Neural cell (in vitro differentiated cells): ENCODE measurements around the gene PCDH1. TPM values are rescaled to one million over a fixed set of nuclear protein-coding genes. Genes with fewer than 3 reads are reported as not detected.

Experiments
- H2AFZ ChIP-seq: fragments of 200-600, 300-800 bp; sonication (generic), shearing (Covaris generic); 2 replicates; pipeline ENCODE4 v1.6.0; 2014; ENCODE audit warnings: low read depth, mild to moderate bottlenecking, antibody characterized with exemption, low read length, moderate library complexity
- H3F3A ChIP-seq: fragments of 200-600 bp; shearing (Covaris generic); 2 replicates; pipeline ENCODE4 v1.6.1; 2016; ENCODE audit warnings: mild to moderate bottlenecking, moderate library complexity, mixed read lengths, antibody characterized with exemption, low read length; ENCODE audit not compliant: insufficient read depth, poor library complexity, severe bottlenecking
- H3K27ac ChIP-seq: fragments of 200-600, 300-800 bp; sonication (generic), shearing (Covaris generic); 2 replicates; pipeline ENCODE4 v1.5.1; 2014; ENCODE audit warnings: mild to moderate bottlenecking, low read length, moderate library complexity
- H3K27me3 ChIP-seq: fragments of 300-800, 200-600 bp; sonication (generic), shearing (Covaris generic); 2 replicates; pipeline ENCODE4 v1.6.0; 2014; ENCODE audit warnings: mild to moderate bottlenecking, low read depth, low read length, moderate library complexity; ENCODE audit not compliant: insufficient read depth
- H3K36me3 ChIP-seq: fragments of 300-800, 200-600 bp; sonication (generic), shearing (Covaris generic); 2 replicates; pipeline ENCODE4 v1.5.1; 2014; ENCODE audit warnings: mild to moderate bottlenecking, antibody characterized with exemption, low read length, moderate library complexity; ENCODE audit not compliant: insufficient read depth
- H3K4me2 ChIP-seq: fragments of 300-800, 200-600 bp; sonication (generic), shearing (Covaris generic); 2 replicates; pipeline ENCODE4 v1.6.0; 2014; ENCODE audit warnings: mild to moderate bottlenecking, low read length
- H3K4me3 ChIP-seq: fragments of 300-800, 200-600 bp; sonication (generic), shearing (Covaris generic); 2 replicates; pipeline ENCODE4 v1.5.1; 2014; ENCODE audit warnings: mild to moderate bottlenecking, low read length, moderate library complexity
- H3K79me2 ChIP-seq: fragments of 200-600 bp; shearing (Covaris generic); replicated peaks from 2 replicates; pipeline ENCODE4 v1.6.0; 2014; ENCODE audit warnings: mild to moderate bottlenecking, low read length, moderate library complexity; ENCODE audit not compliant: insufficient read depth
- H3K9ac ChIP-seq: fragments of 300-800, 200-600 bp; sonication (generic), shearing (Covaris generic); 2 replicates; pipeline ENCODE4 v1.6.1; 2016; ENCODE audit warnings: mild to moderate bottlenecking, low read length, mixed read lengths
- H3K9me2 ChIP-seq: fragments of 200-600 bp; shearing (Covaris generic); 2 replicates; pipeline ENCODE4 v1.6.1; 2016; ENCODE audit warnings: mild to moderate bottlenecking, low read length, mixed read lengths; ENCODE audit not compliant: insufficient read depth
- H3K9me3 ChIP-seq: fragments of 200-600, 300-800 bp; sonication (generic), shearing (Covaris generic); 2 replicates; pipeline ENCODE4 v1.6.1; 2016; ENCODE audit warnings: mild to moderate bottlenecking, mixed run types, low read length, moderate library complexity, mixed read lengths
- H4K20me1 ChIP-seq: fragments of 200-600 bp; shearing (Covaris generic); 2 replicates; pipeline ENCODE4 v1.6.1; 2016; ENCODE audit warnings: mild to moderate bottlenecking, mixed run types; ENCODE audit not compliant: insufficient read depth
- EP300 ChIP-seq: fragments of 450-650 bp; conservative IDR thresholded peaks from 2 replicates; pipeline ENCODE4 v1.6.1; 2014; ENCODE audit warnings: antibody characterized with exemption, mild to moderate bottlenecking, moderate library complexity; ENCODE audit not compliant: poor library complexity, severe bottlenecking
- MXI1 ChIP-seq: fragments of 450-650 bp; conservative IDR thresholded peaks from 2 replicates; pipeline ENCODE4 v1.6.1; 2014; ENCODE audit warnings: antibody characterized with exemption, mild to moderate bottlenecking; ENCODE audit not compliant: poor library complexity, severe bottlenecking
- POLR2AphosphoS5 ChIP-seq: IDR thresholded peaks from 2 replicates; pipeline ENCODE4 v1.6.1; 2012
- RAD21 ChIP-seq: fragments of 450-650 bp; conservative IDR thresholded peaks from 2 replicates; pipeline ENCODE4 v1.6.1; 2014; ENCODE audit warnings: antibody characterized with exemption, mild to moderate bottlenecking, moderate library complexity
- REST ChIP-seq: IDR thresholded peaks from 2 replicates; pipeline ENCODE4 v1.6.1; 2012; ENCODE audit warnings: borderline replicate concordance
- SMC3 ChIP-seq: fragments of 450-650 bp; conservative IDR thresholded peaks from 2 replicates; pipeline ENCODE4 v1.6.1; 2014; ENCODE audit warnings: antibody characterized with exemption, mild to moderate bottlenecking, moderate library complexity; ENCODE audit not compliant: poor library complexity
- TAF1 ChIP-seq: IDR thresholded peaks from 2 replicates; pipeline ENCODE4 v1.6.1; 2012; ENCODE audit warnings: low read depth
- polyA plus RNA-seq: library from polyadenylated mRNA; depleted of rRNA; stranded (reverse); fragments of >200 nt; gene quantifications from 2 replicates; pipeline ENCODE4 v1.2.3, GENCODE V29; 2014
- TF ChIP-seq, protein P1 (sequence below): fragments of 450-650 bp; IDR thresholded peaks from 2 replicates; pipeline ENCODE4 v1.5.1; 2014; ENCODE audit warnings: antibody characterized with exemption, mild to moderate bottlenecking, moderate library complexity; ENCODE audit not compliant: poor library complexity, severe bottlenecking

Gene PCDH1
- polyA plus RNA-seq, 1 donor from 2014 or later, result 13.9 TPM

- Histone ChIP-seq H3K9ac (peak overlapping the region; percentile 98), H3K9me3 (no peaks in the 10 kb centered on the region), H3K9me2 (no peaks in the 10 kb centered on the region), H2AFZ (peak overlapping the region; percentile 5), H4K20me1 (peaks cover 6% of the 10 kb centered on the region), H3K27me3 (no peaks in the 10 kb centered on the region), H3K27ac (peak overlapping the region; percentile 94), H3F3A (no peaks in the 10 kb centered on the region), H3K79me2 (peaks cover 50% of the 10 kb centered on the region), H3K36me3 (no peaks in the 10 kb centered on the region), H3K4me3 (peak overlapping the region; percentile 93), H3K4me2 (peak overlapping the region; percentile 77)
- TF ChIP-seq RAD21 (peak; percentile 21), SMC3 (no peak), EP300 (no peak), MXI1 (peak; percentile 41), REST (peak; percentile 68)
Measured at GRCh38 chr5:141877356-141878185, 639 bp downstream of the PCDH1 start.

- Histone ChIP-seq H4K20me1 (peaks cover 6% of the 10 kb centered on the region), H2AFZ (no peak overlapping the region), H3K9ac (peak overlapping the region; percentile 98), H3F3A (no peaks in the 10 kb centered on the region), H3K27ac (peak overlapping the region; percentile 94), H3K79me2 (peaks cover 58% of the 10 kb centered on the region), H3K4me2 (peak overlapping the region; percentile 77), H3K36me3 (no peaks in the 10 kb centered on the region), H3K9me2 (no peaks in the 10 kb centered on the region), H3K4me3 (peak overlapping the region; percentile 93), H3K9me3 (no peaks in the 10 kb centered on the region), H3K27me3 (no peaks in the 10 kb centered on the region)
- TF ChIP-seq, protein P1, sequence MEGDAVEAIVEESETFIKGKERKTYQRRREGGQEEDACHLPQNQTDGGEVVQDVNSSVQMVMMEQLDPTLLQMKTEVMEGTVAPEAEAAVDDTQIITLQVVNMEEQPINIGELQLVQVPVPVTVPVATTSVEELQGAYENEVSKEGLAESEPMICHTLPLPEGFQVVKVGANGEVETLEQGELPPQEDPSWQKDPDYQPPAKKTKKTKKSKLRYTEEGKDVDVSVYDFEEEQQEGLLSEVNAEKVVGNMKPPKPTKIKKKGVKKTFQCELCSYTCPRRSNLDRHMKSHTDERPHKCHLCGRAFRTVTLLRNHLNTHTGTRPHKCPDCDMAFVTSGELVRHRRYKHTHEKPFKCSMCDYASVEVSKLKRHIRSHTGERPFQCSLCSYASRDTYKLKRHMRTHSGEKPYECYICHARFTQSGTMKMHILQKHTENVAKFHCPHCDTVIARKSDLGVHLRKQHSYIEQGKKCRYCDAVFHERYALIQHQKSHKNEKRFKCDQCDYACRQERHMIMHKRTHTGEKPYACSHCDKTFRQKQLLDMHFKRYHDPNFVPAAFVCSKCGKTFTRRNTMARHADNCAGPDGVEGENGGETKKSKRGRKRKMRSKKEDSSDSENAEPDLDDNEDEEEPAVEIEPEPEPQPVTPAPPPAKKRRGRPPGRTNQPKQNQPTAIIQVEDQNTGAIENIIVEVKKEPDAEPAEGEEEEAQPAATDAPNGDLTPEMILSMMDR, result peak; percentile 15
- TF ChIP-seq TAF1 (no peak), POLR2AphosphoS5 (peak; percentile 57)
Measured at GRCh38 chr5:141876628-141877355, 1.4 kb downstream of the PCDH1 start.
